Liver (tissue), 3 donors: ENCODE data around the gene TATDN2.

Source experiments
- FOXA1 ChIP-seq: IDR thresholded peaks from 2 replicates; pipeline ENCODE4 v1.6.1; 2016; ENCODE audit warnings: antibody characterized with exemption
- FOXA2 ChIP-seq: IDR thresholded peaks from 2 replicates; pipeline ENCODE4 v1.6.1; 2016; ENCODE audit warnings: antibody characterized with exemption
- NR2F2 ChIP-seq: IDR thresholded peaks from 2 replicates; pipeline ENCODE4 v1.6.1; 2016; ENCODE audit warnings: antibody characterized with exemption
- TAF1 ChIP-seq: conservative IDR thresholded peaks from 2 replicates; pipeline ENCODE4 v1.6.1; 2016; ENCODE audit warnings: antibody characterized with exemption, mild to moderate bottlenecking
- YY1 ChIP-seq: IDR thresholded peaks from 2 replicates; pipeline ENCODE4 v1.6.1; 2016; ENCODE audit warnings: antibody characterized with exemption, mild to moderate bottlenecking
- TF ChIP-seq, protein P1 (sequence below): fragments of 150-350 bp; IDR thresholded peaks from 2 replicates; pipeline ENCODE4 v1.5.1; 2017; ENCODE audit warnings: improper control_type of control experiment, low read depth, low read length; ENCODE audit not compliant: missing input control
- TF ChIP-seq, protein P2 (sequence below): IDR thresholded peaks from 2 replicates; pipeline ENCODE4 v1.6.1; 2016; ENCODE audit warnings: antibody characterized with exemption
- TF ChIP-seq, protein P3 (sequence below): IDR thresholded peaks from 2 replicates; pipeline ENCODE4 v1.6.1; 2016; ENCODE audit warnings: antibody characterized with exemption, mild to moderate bottlenecking
- TF ChIP-seq, protein P4 (sequence below): IDR thresholded peaks from 2 replicates; pipeline ENCODE4 v1.6.1; 2016; ENCODE audit warnings: antibody characterized with exemption
- donor health status: healthy.
- donor health status: healthy.

DNA sequence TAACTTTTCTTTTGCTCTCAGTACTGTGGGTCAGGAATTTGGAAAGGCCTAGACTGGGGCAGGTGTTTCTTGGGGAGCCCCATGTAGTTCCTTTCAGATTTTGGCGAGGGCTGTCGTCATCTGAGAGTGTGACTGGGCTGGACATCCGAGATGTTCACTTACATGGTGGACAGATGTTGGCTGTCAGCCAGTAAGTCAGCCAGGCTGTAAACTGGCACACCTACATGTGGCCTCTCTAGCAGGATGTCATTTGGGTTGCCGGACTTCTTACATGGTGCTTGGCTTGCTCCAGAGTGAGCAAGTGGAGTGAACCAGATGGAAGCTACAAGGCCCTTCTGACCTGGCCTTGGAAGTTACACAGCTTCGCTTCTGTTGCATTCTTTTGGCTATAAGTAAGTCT is 20.7 kb downstream of the TATDN2 start:
- TF ChIP-seq, protein P1, sequence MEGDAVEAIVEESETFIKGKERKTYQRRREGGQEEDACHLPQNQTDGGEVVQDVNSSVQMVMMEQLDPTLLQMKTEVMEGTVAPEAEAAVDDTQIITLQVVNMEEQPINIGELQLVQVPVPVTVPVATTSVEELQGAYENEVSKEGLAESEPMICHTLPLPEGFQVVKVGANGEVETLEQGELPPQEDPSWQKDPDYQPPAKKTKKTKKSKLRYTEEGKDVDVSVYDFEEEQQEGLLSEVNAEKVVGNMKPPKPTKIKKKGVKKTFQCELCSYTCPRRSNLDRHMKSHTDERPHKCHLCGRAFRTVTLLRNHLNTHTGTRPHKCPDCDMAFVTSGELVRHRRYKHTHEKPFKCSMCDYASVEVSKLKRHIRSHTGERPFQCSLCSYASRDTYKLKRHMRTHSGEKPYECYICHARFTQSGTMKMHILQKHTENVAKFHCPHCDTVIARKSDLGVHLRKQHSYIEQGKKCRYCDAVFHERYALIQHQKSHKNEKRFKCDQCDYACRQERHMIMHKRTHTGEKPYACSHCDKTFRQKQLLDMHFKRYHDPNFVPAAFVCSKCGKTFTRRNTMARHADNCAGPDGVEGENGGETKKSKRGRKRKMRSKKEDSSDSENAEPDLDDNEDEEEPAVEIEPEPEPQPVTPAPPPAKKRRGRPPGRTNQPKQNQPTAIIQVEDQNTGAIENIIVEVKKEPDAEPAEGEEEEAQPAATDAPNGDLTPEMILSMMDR, result no peak
- no peak for TF ChIP-seq NR2F2
- TF ChIP-seq, protein P2, sequence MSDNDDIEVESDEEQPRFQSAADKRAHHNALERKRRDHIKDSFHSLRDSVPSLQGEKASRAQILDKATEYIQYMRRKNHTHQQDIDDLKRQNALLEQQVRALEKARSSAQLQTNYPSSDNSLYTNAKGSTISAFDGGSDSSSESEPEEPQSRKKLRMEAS, result no peak
- TF ChIP-seq YY1, result no peak
- TF ChIP-seq, protein P3, sequence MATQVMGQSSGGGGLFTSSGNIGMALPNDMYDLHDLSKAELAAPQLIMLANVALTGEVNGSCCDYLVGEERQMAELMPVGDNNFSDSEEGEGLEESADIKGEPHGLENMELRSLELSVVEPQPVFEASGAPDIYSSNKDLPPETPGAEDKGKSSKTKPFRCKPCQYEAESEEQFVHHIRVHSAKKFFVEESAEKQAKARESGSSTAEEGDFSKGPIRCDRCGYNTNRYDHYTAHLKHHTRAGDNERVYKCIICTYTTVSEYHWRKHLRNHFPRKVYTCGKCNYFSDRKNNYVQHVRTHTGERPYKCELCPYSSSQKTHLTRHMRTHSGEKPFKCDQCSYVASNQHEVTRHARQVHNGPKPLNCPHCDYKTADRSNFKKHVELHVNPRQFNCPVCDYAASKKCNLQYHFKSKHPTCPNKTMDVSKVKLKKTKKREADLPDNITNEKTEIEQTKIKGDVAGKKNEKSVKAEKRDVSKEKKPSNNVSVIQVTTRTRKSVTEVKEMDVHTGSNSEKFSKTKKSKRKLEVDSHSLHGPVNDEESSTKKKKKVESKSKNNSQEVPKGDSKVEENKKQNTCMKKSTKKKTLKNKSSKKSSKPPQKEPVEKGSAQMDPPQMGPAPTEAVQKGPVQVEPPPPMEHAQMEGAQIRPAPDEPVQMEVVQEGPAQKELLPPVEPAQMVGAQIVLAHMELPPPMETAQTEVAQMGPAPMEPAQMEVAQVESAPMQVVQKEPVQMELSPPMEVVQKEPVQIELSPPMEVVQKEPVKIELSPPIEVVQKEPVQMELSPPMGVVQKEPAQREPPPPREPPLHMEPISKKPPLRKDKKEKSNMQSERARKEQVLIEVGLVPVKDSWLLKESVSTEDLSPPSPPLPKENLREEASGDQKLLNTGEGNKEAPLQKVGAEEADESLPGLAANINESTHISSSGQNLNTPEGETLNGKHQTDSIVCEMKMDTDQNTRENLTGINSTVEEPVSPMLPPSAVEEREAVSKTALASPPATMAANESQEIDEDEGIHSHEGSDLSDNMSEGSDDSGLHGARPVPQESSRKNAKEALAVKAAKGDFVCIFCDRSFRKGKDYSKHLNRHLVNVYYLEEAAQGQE, result no peak
- no peak for TF ChIP-seq TAF1
- no peak for TF ChIP-seq FOXA1
- TF ChIP-seq FOXA2, result no peak
- TF ChIP-seq, protein P4, sequence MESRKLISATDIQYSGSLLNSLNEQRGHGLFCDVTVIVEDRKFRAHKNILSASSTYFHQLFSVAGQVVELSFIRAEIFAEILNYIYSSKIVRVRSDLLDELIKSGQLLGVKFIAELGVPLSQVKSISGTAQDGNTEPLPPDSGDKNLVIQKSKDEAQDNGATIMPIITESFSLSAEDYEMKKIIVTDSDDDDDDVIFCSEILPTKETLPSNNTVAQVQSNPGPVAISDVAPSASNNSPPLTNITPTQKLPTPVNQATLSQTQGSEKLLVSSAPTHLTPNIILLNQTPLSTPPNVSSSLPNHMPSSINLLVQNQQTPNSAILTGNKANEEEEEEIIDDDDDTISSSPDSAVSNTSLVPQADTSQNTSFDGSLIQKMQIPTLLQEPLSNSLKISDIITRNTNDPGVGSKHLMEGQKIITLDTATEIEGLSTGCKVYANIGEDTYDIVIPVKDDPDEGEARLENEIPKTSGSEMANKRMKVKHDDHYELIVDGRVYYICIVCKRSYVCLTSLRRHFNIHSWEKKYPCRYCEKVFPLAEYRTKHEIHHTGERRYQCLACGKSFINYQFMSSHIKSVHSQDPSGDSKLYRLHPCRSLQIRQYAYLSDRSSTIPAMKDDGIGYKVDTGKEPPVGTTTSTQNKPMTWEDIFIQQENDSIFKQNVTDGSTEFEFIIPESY, result no peak
